Activated naive CD4-positive, alpha-beta T cell treated with anti-CD3 and anti-CD28 coated beads, Interleukin-2, amount 50 U/mL, for 24 hours (primary cell): ENCODE results near the gene CILP.
"Not testable (repeated sequence)": the region's sequence is repeated elsewhere in the genome, so short reads cannot be mapped to it uniquely, and the experiment has no call there.

Experiments used
- H3K27ac Mint-ChIP-seq: one replicate; pipeline ENCODE4 v1.8.0; 2021; ENCODE audit warnings: mild to moderate bottlenecking, mixed read lengths
- H3K27me3 Mint-ChIP-seq: one replicate; pipeline ENCODE4 v1.8.0; 2021; ENCODE audit warnings: mixed read lengths
- H3K36me3 Mint-ChIP-seq: one replicate; pipeline ENCODE4 v1.8.0; 2021; ENCODE audit warnings: mixed read lengths
- H3K4me1 Mint-ChIP-seq: one replicate; pipeline ENCODE4 v1.8.0; 2021; ENCODE audit warnings: mixed read lengths
- H3K4me3 Mint-ChIP-seq: one replicate; pipeline ENCODE4 v1.8.0; 2021; ENCODE audit warnings: mild to moderate bottlenecking, mixed read lengths
- H3K9me3 Mint-ChIP-seq: one replicate; pipeline ENCODE4 v1.8.0; 2021; ENCODE audit warnings: mixed read lengths

CILP gene

DNA sequence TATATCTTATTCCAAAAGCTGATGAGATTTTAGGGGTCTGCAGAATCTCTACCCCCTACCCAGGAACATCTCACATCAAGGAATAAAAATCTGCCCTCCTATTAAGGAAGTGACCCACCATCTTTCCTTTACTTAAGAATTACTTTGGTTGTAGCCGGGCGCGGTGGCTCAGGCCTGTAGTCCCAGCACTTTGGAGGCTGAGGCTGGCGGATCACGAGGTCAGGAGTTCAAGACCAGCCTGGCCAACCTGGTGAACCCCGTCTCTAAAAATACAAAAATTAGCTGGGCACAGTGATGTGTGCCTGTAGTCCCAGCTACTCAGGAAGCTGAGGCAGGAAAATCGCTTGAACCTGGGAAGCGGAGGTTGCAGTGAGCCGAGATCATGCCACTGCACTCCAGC, 22.8 kb downstream of the CILP start:
- peaks cover 15% of the 10 kb centered on the region for H3K4me1 Mint-ChIP-seq
- H3K27me3 Mint-ChIP-seq, H3K4me3 Mint-ChIP-seq, H3K9me3 Mint-ChIP-seq, H3K27ac Mint-ChIP-seq, H3K36me3 Mint-ChIP-seq: not testable (repeated sequence)

DNA sequence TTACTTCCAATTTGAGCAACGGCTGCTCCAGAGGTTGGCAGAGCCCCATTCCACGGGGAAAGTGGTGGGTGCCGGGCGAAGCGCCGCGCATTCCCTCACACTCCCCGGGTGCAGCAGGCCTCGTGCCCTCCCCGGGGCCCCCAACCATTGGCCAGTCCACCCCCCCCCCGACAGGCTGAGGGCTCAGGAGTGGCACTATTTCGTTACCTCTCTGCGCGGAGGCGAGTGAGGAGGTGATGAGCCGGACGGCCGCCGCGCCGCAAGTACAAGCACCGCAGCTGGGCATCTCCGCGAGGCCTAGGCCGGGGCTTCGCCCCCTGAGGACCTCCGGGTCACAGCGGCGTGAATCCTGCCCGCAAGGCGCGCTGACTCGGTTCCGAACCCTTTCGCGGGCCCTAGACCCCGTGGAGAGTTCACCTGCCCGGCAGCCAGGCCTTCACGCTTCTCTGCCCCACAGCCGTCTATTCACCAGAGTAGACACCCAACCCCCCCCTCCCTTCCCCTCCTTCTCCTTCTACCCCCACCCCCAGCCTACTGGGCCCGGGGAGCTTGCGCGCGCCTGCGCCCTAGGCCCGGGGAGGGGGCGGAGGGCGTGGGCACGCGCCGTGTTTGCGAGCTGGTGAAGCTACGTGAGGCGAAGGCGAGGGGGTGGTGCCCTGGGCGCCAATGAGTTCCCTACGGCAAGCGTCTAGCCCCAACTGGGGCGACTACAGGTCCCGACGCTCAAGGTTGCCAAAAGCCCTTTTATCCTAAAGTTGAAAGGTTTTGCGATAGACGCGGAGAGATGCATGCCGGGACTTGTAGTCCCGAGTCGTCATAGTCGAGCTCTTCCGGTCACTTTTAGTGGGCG, 26.2 kb downstream of the CILP start, which contains the start of gene CLPX:
CLPX (minus strand) TSS at position 475 of the 850 bp plus-strand sequence; CDS start at position 286, 189 bp downstream.
- Mint-ChIP-seq H3K36me3 (peaks cover 2% of the 10 kb centered on the region), H3K9me3 (no peaks in the 10 kb centered on the region), H3K4me3 (peak within 1 kb of the TSS; percentile 96), H3K27me3 (no peaks in the 10 kb centered on the region), H3K4me1 (peaks cover 40% of the 10 kb centered on the region), H3K27ac (peak within 1 kb of the TSS; percentile 97)

DNA sequence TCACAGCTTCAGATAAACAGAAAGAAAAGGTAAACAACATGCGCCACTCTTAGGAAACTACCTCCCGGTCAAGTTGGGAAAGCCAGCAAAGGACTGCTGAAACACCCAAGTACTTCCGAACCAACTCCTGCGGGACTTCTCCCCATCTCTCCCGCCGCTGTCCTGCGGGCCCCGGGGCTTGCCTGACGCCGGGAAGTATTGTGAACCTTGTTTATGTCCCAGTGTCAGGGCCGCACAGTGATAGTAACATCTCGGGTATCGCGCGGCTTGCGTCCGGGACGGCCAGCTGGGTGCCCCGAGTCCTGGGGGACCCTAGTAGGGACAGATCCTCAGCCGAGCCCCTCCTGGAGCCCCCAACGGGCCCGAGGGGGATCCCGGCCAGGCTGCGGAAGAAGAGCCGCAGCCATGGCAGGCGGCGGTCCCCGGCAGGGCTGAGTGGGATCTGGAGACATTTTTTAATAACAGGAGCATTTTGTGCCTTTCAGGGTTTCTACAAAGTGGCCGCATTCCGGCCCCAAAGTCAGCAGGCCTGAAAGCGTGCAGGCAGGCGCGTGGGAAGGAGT, 26.9 kb downstream of the CILP start:
- peaks cover 47% of the 10 kb centered on the region for H3K4me1 Mint-ChIP-seq
- no peaks in the 10 kb centered on the region for H3K9me3 Mint-ChIP-seq
- H3K27ac Mint-ChIP-seq = peak overlapping the region; percentile 91
- no peaks in the 10 kb centered on the region for H3K27me3 Mint-ChIP-seq
- peaks cover 2% of the 10 kb centered on the region for H3K36me3 Mint-ChIP-seq
- peak overlapping the region; percentile 96 for H3K4me3 Mint-ChIP-seq

DNA sequence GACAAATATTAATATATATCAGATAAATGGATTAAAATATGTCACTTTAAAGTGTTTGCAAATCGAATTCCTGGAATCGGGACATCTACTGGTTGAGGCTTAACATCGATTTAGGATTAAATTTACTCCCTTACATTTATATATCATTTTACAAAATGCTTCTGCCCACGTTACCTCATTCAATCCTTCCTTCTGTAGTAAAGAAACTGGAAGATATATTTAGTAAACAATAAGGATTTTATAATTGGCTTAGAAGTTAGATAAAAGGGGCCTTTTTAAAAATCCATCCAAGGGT, 27.5 kb downstream of the CILP start:
- H3K36me3 Mint-ChIP-seq = peaks cover 2% of the 10 kb centered on the region
- H3K9me3 Mint-ChIP-seq = no peaks in the 10 kb centered on the region
- H3K27ac Mint-ChIP-seq = peak overlapping the region; percentile 91
- peak overlapping the region; percentile 96 for H3K4me3 Mint-ChIP-seq
- peaks cover 51% of the 10 kb centered on the region for H3K4me1 Mint-ChIP-seq
- no peaks in the 10 kb centered on the region for H3K27me3 Mint-ChIP-seq

DNA sequence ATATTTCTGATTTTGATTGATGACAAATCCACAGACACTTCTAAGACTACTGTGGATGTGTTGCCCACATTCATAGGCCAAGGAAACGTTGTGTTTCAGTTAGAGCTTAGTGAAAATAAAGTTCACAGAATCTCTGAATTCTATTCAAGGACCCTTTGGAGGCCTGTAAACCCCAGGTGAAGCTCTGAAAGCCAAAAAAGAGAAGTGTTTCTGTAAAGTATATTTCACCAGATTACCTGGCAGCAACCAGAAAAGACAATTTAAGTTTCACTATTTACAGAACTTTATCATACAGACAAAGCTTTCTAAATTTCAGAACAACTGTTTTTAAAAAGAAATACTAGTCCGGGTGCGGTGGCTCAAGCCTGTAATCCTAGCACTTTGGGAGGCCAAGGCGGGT, 28.7 kb downstream of the CILP start:
- Mint-ChIP-seq H3K27ac (peak overlapping the region; percentile 23), H3K4me3 (peak overlapping the region; percentile 96), H3K4me1 (peaks cover 57% of the 10 kb centered on the region), H3K27me3 (no peaks in the 10 kb centered on the region), H3K36me3 (peaks cover 2% of the 10 kb centered on the region), H3K9me3 (no peaks in the 10 kb centered on the region)

DNA sequence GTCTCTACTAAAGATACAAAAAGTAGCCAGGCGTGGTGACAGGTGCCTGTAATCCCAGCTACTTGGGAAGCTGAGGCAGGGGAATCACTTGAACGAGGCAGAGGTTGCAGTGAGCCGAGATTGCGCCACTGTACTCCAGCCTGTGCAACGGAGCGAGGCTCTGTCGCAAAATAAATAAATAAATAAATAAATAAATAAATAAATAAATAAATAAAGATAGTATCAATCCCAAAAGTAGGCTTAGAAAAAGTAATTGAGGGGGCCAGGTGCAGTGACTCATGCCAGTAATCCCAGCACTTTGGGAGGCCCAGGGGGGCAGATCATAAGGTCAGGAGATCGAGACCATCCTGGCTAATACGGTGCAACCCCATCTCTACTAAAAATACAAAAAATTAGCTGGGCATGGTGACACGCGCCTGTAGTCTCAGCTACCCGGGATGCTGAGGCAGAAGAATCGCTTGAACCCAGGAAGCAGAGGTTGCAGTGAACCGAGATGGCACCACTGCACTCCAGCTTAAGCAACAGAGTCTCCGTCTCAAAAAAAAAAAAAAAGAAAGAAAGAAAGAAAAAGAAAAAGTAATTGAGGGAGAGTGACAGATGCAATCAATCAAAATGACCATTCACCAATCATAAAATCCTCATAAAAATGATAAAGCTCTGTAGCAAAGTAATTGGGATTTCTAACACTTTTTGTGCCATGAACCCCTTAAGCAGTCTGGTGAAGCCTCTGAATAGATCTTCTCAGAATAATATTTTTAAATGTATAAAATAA, 29.5 kb downstream of the CILP start:
- H3K27ac Mint-ChIP-seq = peak overlapping the region; percentile 23
- not testable (repeated sequence) for H3K27me3 Mint-ChIP-seq, H3K9me3 Mint-ChIP-seq, H3K36me3 Mint-ChIP-seq
- H3K4me3 Mint-ChIP-seq = peak overlapping the region; percentile 62
- H3K4me1 Mint-ChIP-seq = peaks cover 57% of the 10 kb centered on the region

DNA sequence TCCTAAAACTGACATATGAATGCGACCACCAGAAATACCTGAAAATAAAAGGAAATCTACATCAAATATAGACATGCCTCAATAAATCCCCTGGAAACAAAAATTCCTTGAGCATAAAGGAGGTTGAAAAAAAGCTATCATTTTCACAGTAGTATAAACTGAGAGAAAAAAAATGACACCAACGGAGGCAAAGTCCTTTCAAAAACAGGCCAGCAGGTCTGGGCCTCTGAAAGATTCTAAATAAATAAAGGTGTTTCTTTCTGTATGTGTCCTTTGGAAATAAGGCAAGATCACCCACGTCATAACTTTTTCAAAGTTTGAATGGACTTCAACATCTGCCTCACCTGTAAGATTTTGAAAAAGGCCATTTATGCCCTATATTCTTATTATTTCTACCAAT, 31.1 kb downstream of the CILP start:
- H3K4me1 Mint-ChIP-seq = peaks cover 54% of the 10 kb centered on the region

DNA sequence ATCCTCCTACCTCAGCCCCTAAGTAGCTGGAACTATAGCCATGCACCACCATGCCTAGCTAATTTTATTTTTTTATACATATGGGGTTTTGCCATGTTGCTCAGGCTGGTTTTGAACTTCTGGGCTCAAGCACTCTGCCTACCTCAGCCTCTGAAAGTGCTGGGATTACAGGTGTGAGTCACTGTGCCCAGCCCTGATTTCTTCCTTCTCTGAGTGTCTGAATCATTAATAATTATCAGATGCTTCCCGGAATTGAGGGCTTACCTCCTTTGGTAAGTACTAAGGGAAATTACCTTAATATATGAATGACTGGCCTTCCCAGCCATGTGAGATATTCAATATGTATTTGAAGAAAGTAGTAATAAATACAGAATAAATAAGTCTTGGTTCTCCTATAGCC, 33.4 kb downstream of the CILP start:
- Mint-ChIP-seq H3K36me3 (peaks cover 10% of the 10 kb centered on the region), H3K27me3 (no peaks in the 10 kb centered on the region), H3K4me3 (no peak overlapping the region), H3K4me1 (peaks cover 47% of the 10 kb centered on the region), H3K27ac (no peak overlapping the region), H3K9me3 (no peaks in the 10 kb centered on the region)

More for the DNA sequence above, 31.1 kb downstream of the CILP start:
- Mint-ChIP-seq H3K27ac (no peak overlapping the region), H3K36me3 (peaks cover 7% of the 10 kb centered on the region), H3K9me3 (no peaks in the 10 kb centered on the region), H3K27me3 (no peaks in the 10 kb centered on the region), H3K4me3 (no peak overlapping the region)

DNA sequence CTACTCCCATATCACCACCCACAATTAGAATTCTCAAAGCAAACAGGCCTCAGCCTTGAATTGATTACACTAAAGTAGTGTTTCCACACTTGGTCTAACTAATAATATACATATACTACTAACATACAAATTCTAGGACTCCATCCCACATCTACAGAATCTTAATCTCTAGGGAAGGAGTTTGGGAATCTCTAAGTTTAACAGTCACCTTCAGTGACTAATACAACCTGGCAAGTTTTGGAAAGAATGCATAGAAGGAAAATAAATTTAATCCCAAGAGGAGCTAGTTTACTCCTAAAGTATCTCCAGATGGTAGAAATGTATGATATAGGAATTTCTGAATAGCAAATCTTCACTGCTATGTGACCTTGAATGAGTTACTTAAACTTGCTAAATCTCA, 35.2 kb downstream of the CILP start:
- no peak overlapping the region for H3K4me3 Mint-ChIP-seq
- H3K9me3 Mint-ChIP-seq = no peaks in the 10 kb centered on the region
- peak overlapping the region; percentile 59 for H3K27ac Mint-ChIP-seq
- H3K36me3 Mint-ChIP-seq = peaks cover 8% of the 10 kb centered on the region
- H3K4me1 Mint-ChIP-seq = peaks cover 33% of the 10 kb centered on the region
- H3K27me3 Mint-ChIP-seq = no peaks in the 10 kb centered on the region

DNA sequence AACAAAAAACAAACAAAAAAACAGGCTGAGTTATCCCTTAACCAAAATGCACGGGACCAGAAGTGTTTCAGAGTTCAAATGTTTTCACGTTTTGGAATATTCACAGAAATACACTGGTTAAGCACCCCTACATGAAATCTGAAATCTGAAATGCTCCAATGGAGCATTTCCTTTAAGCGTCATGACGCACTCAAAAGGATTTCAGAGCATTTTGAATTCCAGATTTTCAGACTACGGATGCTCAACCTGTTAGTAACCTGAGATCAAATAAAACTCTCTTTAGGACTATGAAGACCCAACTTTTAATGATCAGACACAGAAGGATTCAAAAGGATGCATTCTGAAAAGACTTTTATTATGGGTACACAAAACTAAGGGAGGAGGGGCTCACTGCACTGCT, 35.8 kb downstream of the CILP start:
- Mint-ChIP-seq H3K36me3 (peaks cover 7% of the 10 kb centered on the region), H3K4me3 (no peak overlapping the region), H3K27me3 (no peaks in the 10 kb centered on the region), H3K9me3 (no peaks in the 10 kb centered on the region), H3K27ac (no peak overlapping the region), H3K4me1 (peaks cover 31% of the 10 kb centered on the region)

DNA sequence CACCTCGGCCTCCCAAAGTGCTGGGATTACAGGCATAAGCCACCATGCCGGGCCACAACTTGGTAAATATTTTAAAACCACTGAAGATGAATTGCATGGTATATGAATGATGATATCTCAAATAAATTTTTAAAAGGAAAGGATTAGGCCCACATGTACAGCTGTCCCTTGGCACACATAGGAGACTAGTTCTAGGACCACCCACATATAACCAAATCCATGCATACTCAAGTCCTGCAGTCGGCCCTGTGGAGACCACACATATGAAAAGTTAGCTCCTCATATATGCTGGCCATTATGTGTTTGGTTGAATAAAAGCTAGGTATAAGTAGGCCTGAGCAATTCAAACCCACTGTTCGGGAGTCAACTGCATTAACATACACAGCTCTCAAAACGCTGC, 36.8 kb downstream of the CILP start:
- Mint-ChIP-seq H3K27me3 (no peaks in the 10 kb centered on the region), H3K36me3 (peaks cover 7% of the 10 kb centered on the region), H3K27ac (no peak overlapping the region), H3K4me3 (no peak overlapping the region), H3K9me3 (no peaks in the 10 kb centered on the region), H3K4me1 (peaks cover 21% of the 10 kb centered on the region)

DNA sequence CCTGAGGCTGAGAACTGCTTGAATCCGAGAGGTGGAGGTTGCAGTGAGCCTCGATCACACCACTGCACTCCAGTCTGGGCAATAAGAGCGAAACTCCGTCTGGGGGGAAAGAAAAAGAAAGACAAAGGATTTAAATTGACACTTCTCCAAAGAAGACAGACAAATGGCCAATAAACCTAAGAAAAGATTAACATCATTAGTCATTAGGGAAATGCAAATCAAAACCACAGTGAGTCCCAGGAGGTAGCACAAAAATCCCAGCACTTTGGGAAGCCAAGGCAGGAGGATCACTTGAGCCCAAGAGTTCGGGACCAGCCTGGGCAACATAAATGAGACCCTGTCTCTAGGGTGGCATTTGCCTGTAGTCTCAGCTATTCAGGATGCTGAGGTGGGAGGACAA, 38.7 kb downstream of the CILP start:
- no peaks in the 10 kb centered on the region for H3K9me3 Mint-ChIP-seq
- H3K4me3 Mint-ChIP-seq = no peak overlapping the region
- H3K27me3 Mint-ChIP-seq = no peaks in the 10 kb centered on the region
- H3K4me1 Mint-ChIP-seq = peaks cover 10% of the 10 kb centered on the region
- peaks cover 9% of the 10 kb centered on the region for H3K36me3 Mint-ChIP-seq
- H3K27ac Mint-ChIP-seq = no peak overlapping the region

DNA sequence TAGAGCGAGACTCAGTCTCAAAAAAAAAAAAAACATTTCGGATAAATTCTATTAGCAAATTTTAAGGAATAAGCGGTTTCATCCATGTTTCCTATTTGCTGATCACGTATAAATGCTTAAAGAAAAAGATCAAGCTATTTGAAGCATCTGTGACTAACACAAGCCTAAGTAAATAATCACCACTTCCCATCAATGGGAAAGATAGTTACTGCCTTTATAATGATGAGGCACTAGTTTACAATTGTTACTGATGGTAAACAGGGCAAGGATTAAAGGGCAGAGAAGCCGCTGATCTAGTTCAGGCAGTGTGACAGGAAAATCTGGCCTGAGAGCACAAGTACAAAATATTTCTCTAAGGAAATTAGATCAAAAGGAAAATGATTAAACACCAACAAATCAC, 39.8 kb downstream of the CILP start:
- H3K27ac Mint-ChIP-seq = no peak overlapping the region
- H3K36me3 Mint-ChIP-seq = peaks cover 9% of the 10 kb centered on the region
- H3K9me3 Mint-ChIP-seq = no peaks in the 10 kb centered on the region
- no peaks in the 10 kb centered on the region for H3K27me3 Mint-ChIP-seq
- peaks cover 12% of the 10 kb centered on the region for H3K4me1 Mint-ChIP-seq
- no peak overlapping the region for H3K4me3 Mint-ChIP-seq

DNA sequence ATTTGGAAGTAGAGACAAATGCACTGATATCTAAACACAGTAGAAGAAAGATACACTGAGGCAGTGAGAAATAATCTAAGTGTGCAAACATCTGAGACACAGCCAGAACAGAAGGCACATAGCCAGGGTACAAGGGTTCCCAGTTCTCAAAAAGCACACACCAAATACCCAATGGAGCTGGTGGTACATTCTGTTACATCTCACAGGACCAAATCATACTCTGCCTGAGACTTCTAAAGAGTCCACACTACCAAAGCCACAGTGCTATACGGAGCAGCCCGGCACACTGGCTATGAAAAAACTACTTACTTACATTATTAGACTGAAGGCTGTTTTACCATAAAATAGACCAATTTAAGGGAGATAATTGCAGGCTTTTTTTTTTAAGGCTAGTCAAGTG, 45.4 kb downstream of the CILP start:
- Mint-ChIP-seq H3K27ac (no peak overlapping the region), H3K36me3 (peaks cover 2% of the 10 kb centered on the region), H3K4me1 (peaks cover 12% of the 10 kb centered on the region), H3K27me3 (no peaks in the 10 kb centered on the region), H3K9me3 (no peaks in the 10 kb centered on the region), H3K4me3 (no peak overlapping the region)

DNA sequence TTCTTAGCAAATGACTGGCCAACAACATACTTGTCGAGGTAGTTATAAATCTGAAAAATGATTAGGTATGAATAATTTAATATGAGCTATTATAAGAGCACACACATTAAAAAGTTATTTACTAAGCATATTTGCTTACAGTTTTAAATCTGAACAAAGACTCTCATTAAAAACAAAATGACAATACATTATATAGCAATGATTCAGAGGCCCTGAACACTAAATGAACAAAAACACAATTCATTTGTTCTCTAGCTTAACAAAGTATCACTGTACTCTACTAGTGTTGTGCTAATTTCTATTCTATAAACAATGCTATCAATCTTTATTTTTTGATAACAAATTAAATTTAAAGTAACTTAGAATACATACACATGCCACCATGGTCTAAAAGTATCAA, 47.1 kb downstream of the CILP start:
- Mint-ChIP-seq H3K4me1 (peaks cover 14% of the 10 kb centered on the region), H3K27ac (no peak overlapping the region), H3K27me3 (no peaks in the 10 kb centered on the region), H3K9me3 (no peaks in the 10 kb centered on the region), H3K36me3 (peaks cover 4% of the 10 kb centered on the region), H3K4me3 (no peak overlapping the region)

DNA sequence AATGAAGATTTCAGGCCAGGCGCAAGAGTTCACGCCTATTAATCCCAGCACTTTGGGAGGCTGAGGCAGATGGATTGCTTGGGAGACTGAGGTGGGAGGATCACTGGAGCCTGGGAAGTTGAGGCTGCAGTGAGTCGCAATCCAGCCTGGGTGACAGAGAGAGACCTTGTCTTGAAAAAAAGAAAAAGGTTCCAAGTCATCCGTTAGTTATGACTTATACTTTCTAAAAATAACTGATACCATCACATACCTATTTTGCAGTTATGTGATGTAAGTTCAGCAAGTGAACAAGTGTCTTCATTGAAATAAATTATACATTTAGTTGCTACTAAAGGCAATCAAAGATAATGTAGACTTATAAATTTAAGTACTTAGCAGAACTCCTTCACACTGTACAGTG, 48.2 kb downstream of the CILP start:
- Mint-ChIP-seq H3K27ac (no peak overlapping the region), H3K4me1 (peaks cover 14% of the 10 kb centered on the region), H3K27me3 (no peaks in the 10 kb centered on the region), H3K4me3 (no peak overlapping the region), H3K36me3 (peaks cover 4% of the 10 kb centered on the region), H3K9me3 (no peaks in the 10 kb centered on the region)
